Measurements from ENCODE around the gene NFASC.

- TF ChIP-seq CTCF (IDR thresholded peaks at IDR 0.05) (no peak), POLR2AphosphoS5 (IDR thresholded peaks at IDR 0.05) (no peak), POLR2A (IDR thresholded peaks at IDR 0.05) (no peak), EP300 (IDR thresholded peaks at IDR 0.05) (no peak)
These were observed 201.6 kb downstream of the NFASC start for GRCh38 chr1:205072286-205072685.

All from sigmoid colon (tissue), 4 donors.